SK-N-SH treated with all-trans-retinoic acid at 6 μM for 48 hours (cell line): ENCODE results near the gene DOC2A.

Experiments used
- ATAC-seq: fragments of 200-7000 bp; cut with Tn5 transposase; 3 replicates; pipeline ENCODE4 v1.9.1; 2020; ENCODE audit warnings: mild to moderate bottlenecking, moderate library complexity
- ARNTL ChIP-seq: fragments of 450-650 bp; formaldehyde crosslinking; IDR thresholded peaks from 2 replicates; pipeline ENCODE4 v1.5.0; 2020; ENCODE audit warnings: low read depth, mild to moderate bottlenecking, moderate library complexity, borderline replicate concordance
- BACH2 ChIP-seq: fragments of 250-450 bp; sonication (Bioruptor Pico); IDR thresholded peaks from 2 replicates; pipeline ENCODE4 v1.9.0; 2021; ENCODE audit warnings: mild to moderate bottlenecking, borderline replicate concordance
- CREB5 ChIP-seq: fragments of 250-450 bp; sonication (Bioruptor Pico); IDR thresholded peaks from 2 replicates; pipeline ENCODE4 v1.5.1; 2020; ENCODE audit warnings: low read depth, mild to moderate bottlenecking, moderate library complexity
- CSDC2 ChIP-seq: fragments of 250-450 bp; sonication (Bioruptor Pico); IDR thresholded peaks from 2 replicates; pipeline ENCODE4 v1.5.0; 2020; ENCODE audit warnings: mild to moderate bottlenecking, moderate library complexity
- CSRNP3 ChIP-seq: fragments of 250-450 bp; sonication (Bioruptor Pico); IDR thresholded peaks from 2 replicates; pipeline ENCODE4 v1.5.1; 2021; ENCODE audit warnings: mild to moderate bottlenecking, moderate library complexity
- ESRRG ChIP-seq: fragments of 250-450 bp; sonication (Bioruptor Pico); IDR thresholded peaks from 2 replicates; pipeline ENCODE4 v1.6.1; 2021; ENCODE audit warnings: mild to moderate bottlenecking
- GLIS3 ChIP-seq: fragments of 250-450 bp; sonication (Bioruptor Pico); IDR thresholded peaks from 2 replicates; pipeline ENCODE4 v1.5.0; 2020; ENCODE audit warnings: mild to moderate bottlenecking, moderate library complexity
- ISL1 ChIP-seq: fragments of 250-450 bp; sonication (Bioruptor Pico); IDR thresholded peaks from 2 replicates; pipeline ENCODE4 v2.1.2; 2022; ENCODE audit warnings: mild to moderate bottlenecking, moderate library complexity
- OSR1 ChIP-seq: fragments of 250-450 bp; sonication (Bioruptor Pico); IDR thresholded peaks from 2 replicates; pipeline ENCODE4 v1.8.0; 2022; ENCODE audit warnings: moderate library complexity, mild to moderate bottlenecking, inconsistent platforms
- PATZ1 ChIP-seq: fragments of 250-450 bp; sonication (Bioruptor Pico); IDR thresholded peaks from 2 replicates; pipeline ENCODE4 v1.8.0; 2020; ENCODE audit warnings: mild to moderate bottlenecking, moderate library complexity, borderline replicate concordance
- POU6F1 ChIP-seq: fragments of 250-450 bp; sonication (Bioruptor Pico); IDR thresholded peaks from 2 replicates; pipeline ENCODE4 v1.8.0; 2021; ENCODE audit warnings: low read depth, mild to moderate bottlenecking, moderate library complexity, borderline replicate concordance
- PPARA ChIP-seq: fragments of 250-450 bp; sonication (Bioruptor Pico); IDR thresholded peaks from 2 replicates; pipeline ENCODE4 v1.5.0; 2020; ENCODE audit warnings: mild to moderate bottlenecking, borderline replicate concordance
- RARB ChIP-seq: fragments of 250-450 bp; sonication (Bioruptor Pico); IDR thresholded peaks from 2 replicates; pipeline ENCODE4 v1.8.0; 2021; ENCODE audit warnings: mild to moderate bottlenecking, moderate library complexity
- SNAI2 ChIP-seq: fragments of 250-450 bp; sonication (Bioruptor Pico); IDR thresholded peaks from 2 replicates; pipeline ENCODE4 v1.5.0; 2020; ENCODE audit warnings: mild to moderate bottlenecking, moderate library complexity
- TCF4 ChIP-seq: fragments of 250-450 bp; sonication (Bioruptor Pico); IDR thresholded peaks from 2 replicates; pipeline ENCODE4 v1.8.0; 2021; ENCODE audit warnings: mild to moderate bottlenecking, moderate library complexity, borderline replicate concordance
- TOX ChIP-seq: fragments of 250-450 bp; sonication (Bioruptor Pico); IDR thresholded peaks from 2 replicates; pipeline ENCODE4 v1.8.0; 2021; ENCODE audit warnings: mild to moderate bottlenecking, moderate library complexity, borderline replicate concordance
- TSHZ2 ChIP-seq: fragments of 250-450 bp; sonication (Bioruptor Pico); IDR thresholded peaks from 2 replicates; pipeline ENCODE4 v1.5.0; 2020; ENCODE audit warnings: mild to moderate bottlenecking, moderate library complexity
- ZC3H10 ChIP-seq: fragments of 250-450 bp; sonication (Bioruptor Pico); IDR thresholded peaks from 2 replicates; pipeline ENCODE4 v1.5.1; 2021; ENCODE audit warnings: mild to moderate bottlenecking, moderate library complexity
- ZFP3 ChIP-seq: fragments of 250-450 bp; sonication (Bioruptor Pico); IDR thresholded peaks from 2 replicates; pipeline ENCODE4 v1.5.0; 2020; ENCODE audit warnings: mild to moderate bottlenecking, moderate library complexity
- ZFP30 ChIP-seq: fragments of 450-650 bp; formaldehyde crosslinking; IDR thresholded peaks from 2 replicates; pipeline ENCODE4 v1.5.0; 2022; ENCODE audit warnings: mild to moderate bottlenecking, moderate library complexity
- ZNF565 ChIP-seq: fragments of 450-650 bp; formaldehyde crosslinking; conservative IDR thresholded peaks from 2 replicates; pipeline ENCODE4 v1.5.0; 2020; ENCODE audit warnings: low read depth, mild to moderate bottlenecking, moderate library complexity
- ZNF70 ChIP-seq: fragments of 450-650 bp; formaldehyde crosslinking; IDR thresholded peaks from 2 replicates; pipeline ENCODE4 v1.5.0; 2020; ENCODE audit warnings: mild to moderate bottlenecking, moderate library complexity
- ZNF8 ChIP-seq: fragments of 450-650 bp; formaldehyde crosslinking; IDR thresholded peaks from 2 replicates; pipeline ENCODE4 v1.5.0; 2020; ENCODE audit warnings: mild to moderate bottlenecking, moderate library complexity

The DOC2A gene

GRCh38 chr16:29973384-29974246 lies 37.2 kb downstream of the DOC2A start, which contains the start of gene TAOK2:
Gene TAOK2 (plus strand): TSS chr16:29973868. CDS start chr16:29977773, 3,905 bp downstream.
- ATAC-seq = peak; percentile 98
- TF ChIP-seq ESRRG (no peak), CREB5 (CRISPR knock-in tag) (no peak), ZFP3 (CRISPR knock-in tag) (no peak), TSHZ2 (CRISPR knock-in tag) (no peak), ISL1 (CRISPR knock-in tag) (no peak), TCF4 (CRISPR knock-in tag) (no peak), ZC3H10 (CRISPR knock-in tag) (no peak), PATZ1 (no peak), TOX (no peak), ZFP30 (CRISPR knock-in tag) (no peak), BACH2 (CRISPR knock-in tag) (no peak), ZNF8 (CRISPR knock-in tag) (no peak), ZNF70 (CRISPR knock-in tag) (no peak), RARB (CRISPR knock-in tag) (no peak), ARNTL (CRISPR knock-in tag) (no peak), GLIS3 (CRISPR knock-in tag) (no peak), PPARA (CRISPR knock-in tag) (no peak), ZNF565 (CRISPR knock-in tag) (no peak), SNAI2 (CRISPR knock-in tag) (no peak), POU6F1 (CRISPR knock-in tag) (no peak)

GRCh38 chr16:29972992-29973383 lies 37.8 kb downstream of the DOC2A start:
- no peak for ATAC-seq
- no peak for TF ChIP-seq ZNF70 (CRISPR knock-in tag)
- no peak for TF ChIP-seq CSDC2 (CRISPR knock-in tag)
- no peak for TF ChIP-seq TOX
- TF ChIP-seq ZC3H10 (CRISPR knock-in tag) = no peak
- no peak for TF ChIP-seq ESRRG
- TF ChIP-seq ZNF565 (CRISPR knock-in tag) = no peak
- no peak for TF ChIP-seq OSR1 (CRISPR knock-in tag)
- no peak for TF ChIP-seq CSRNP3 (CRISPR knock-in tag)
- TF ChIP-seq SNAI2 (CRISPR knock-in tag) = no peak
- TF ChIP-seq POU6F1 (CRISPR knock-in tag) = no peak
- no peak for TF ChIP-seq ZFP30 (CRISPR knock-in tag)
- no peak for TF ChIP-seq ISL1 (CRISPR knock-in tag)
- TF ChIP-seq ARNTL (CRISPR knock-in tag) = no peak
- TF ChIP-seq TSHZ2 (CRISPR knock-in tag) = no peak
- TF ChIP-seq, all 23 proteins: peak for 0
